Fibroblast of skin of right biceps (primary cell): ENCODE measurements around the gene SLC50A1.
"Not testable (repeated sequence)": the region's sequence is repeated elsewhere in the genome, so short reads cannot be mapped to it uniquely, and the experiment has no call there.

Experiments
- DNase-seq: peaks from one replicate; pipeline ENCODE4 v3.0.0-alpha.2; 2013

SLC50A1 gene

GRCh38 chr1:155117610-155118009 is 18.0 kb upstream of the SLC50A1 start:
- DNase-seq, result no peak

GRCh38 chr1:155118090-155118489 is 17.6 kb upstream of the SLC50A1 start:
- DNase-seq, result not testable (repeated sequence)

GRCh38 chr1:155120253-155120652 is 15.4 kb upstream of the SLC50A1 start:
- DNase-seq, result no peak

DNA sequence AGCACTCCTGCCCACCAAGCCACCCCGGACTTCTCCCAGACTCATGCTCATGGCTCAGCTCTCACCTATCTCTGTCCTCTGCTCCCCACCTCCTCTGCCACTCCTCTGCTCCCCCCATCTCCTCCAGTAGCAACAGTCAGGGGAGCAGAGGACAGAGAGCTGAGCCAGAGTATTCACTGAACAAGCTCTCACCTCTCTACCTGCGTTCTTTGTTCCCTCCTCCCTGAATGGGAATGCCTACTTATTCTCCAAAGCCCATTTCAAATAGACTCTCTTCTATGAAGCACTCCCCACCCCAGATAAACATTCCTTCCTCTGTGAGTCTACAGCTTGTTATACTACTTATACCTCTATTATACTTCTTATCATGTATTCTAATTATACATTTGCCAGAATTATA is 14.4 kb upstream of the SLC50A1 start:
- no peak for DNase-seq

GRCh38 chr1:155122308-155122707 is 13.3 kb upstream of the SLC50A1 start:
- DNase-seq, result no peak

- DNase-seq, result no peak
These were observed 11.9 kb upstream of the SLC50A1 start for GRCh38 chr1:155123801-155124200.

GRCh38 chr1:155124503-155125463 is 10.9 kb upstream of the SLC50A1 start:
- DNase-seq, result peak; percentile 38

- no peak for DNase-seq
These were observed 10.1 kb upstream of the SLC50A1 start for GRCh38 chr1:155125511-155125945.

- DNase-seq, result no peak
These were observed 9.6 kb upstream of the SLC50A1 start for GRCh38 chr1:155125946-155126555.

DNA sequence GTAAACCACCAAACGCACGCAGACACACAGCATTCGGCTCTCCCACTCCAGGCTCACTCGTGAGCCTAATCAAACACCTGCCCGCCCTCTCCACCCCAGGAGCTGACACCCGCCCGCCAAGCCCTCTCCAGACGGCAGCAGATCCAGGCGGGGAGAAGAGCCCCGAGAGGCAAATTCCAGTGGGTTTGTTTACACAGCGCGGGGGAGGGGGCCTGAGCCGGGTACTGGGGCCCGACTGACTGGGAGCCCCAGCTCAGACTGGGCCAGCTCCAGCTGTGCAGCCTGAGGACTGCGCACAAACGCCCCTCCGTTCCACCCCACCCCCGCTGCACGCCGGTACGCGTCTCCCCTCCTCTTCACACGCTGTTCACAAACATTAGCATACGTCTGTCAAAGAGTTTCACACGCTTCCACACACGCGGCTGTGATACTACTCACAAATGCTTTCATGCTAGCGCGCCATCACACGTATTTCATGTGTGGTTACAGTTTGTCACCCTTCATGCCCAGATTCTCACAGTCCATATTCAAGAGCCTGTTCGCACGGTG is 9.0 kb upstream of the SLC50A1 start:
- no peak for DNase-seq

- DNase-seq, result peak; percentile 24
These were observed 8.3 kb upstream of the SLC50A1 start, which contains the start of gene EFNA1 for GRCh38 chr1:155127105-155127966. TSS of gene EFNA1 (plus strand) at chr1:155127876. CDS start at chr1:155127978, 102 bp downstream.

DNA sequence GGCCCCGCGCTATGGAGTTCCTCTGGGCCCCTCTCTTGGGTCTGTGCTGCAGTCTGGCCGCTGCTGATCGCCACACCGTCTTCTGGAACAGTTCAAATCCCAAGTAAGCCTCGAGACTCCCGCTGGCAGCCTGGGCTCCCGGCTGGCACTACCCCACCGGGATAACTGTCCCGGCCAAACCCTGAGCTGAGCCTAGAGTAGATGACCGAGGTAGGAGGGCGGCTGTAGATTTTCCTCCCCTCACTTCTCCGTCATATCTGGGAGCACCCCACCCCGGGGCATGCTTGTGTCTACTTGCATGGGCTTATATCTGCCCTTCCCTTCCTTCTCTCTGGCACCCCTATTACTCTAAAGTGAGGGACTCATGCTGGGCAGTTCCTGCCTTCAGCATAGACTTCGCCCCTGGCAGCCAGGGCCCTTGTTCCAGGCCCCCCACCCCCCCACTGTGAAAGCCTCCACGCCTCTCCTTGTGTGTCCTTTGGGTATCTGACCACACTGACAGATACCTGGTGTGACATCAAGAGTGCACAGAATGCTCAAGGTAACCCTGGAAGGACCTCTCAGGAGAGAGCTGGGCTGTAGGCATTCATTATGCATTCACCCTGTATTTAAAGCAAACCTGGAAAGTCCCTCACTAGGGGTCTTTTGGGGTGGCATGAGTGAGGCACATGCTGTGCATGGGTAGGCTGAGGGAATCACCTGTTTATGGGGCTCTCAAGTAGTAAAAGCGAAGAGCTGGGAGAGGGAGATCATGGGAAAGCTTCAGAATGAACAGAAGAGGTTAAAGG is 7.5 kb upstream of the SLC50A1 start:
- DNase-seq, result no peak

- DNase-seq, result no peak
These were observed 6.7 kb upstream of the SLC50A1 start for GRCh38 chr1:155128755-155129473.

DNA sequence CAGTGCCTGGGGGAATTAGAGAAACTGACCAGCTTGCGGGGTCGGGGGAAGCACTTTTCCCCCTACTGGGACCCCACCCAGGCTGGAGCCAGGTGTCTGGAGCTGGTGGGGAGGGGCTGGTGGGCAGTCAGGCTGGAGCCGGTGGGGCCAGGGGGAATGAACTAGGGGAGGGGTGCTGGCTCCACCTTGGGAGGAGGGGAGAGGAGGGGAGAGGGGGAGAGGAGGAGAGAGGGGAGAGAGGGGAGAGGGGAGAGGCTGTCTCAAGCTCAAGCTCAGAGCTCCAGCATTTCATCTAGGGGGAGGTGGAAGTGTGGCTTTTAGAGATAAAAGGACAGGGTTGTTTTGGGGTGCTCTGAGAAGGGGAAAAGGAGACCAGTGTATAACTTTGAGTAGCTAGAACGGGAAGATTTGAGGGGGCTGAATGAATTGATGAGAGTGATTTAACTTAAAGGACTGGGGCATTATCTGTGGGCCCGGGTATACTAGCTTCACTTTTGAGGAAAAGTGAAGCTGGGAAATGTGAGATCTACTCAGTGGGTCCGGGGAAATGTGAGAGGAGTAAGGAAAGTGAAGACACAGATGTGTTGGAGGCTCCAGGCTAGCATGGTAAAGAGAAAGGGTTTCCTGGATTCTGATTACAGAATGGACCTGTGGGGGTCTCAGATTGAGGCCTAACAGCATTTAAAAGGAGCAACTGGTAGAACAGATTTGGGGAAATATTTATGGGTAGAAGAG is 5.2 kb upstream of the SLC50A1 start:
- DNase-seq, result no peak

GRCh38 chr1:155131285-155131684 is 4.4 kb upstream of the SLC50A1 start:
- no peak for DNase-seq

- no peak for DNase-seq
These were observed 3.8 kb upstream of the SLC50A1 start for GRCh38 chr1:155131856-155132255.

- no peak for DNase-seq
These were observed 1.8 kb upstream of the SLC50A1 start for GRCh38 chr1:155133799-155134281.

DNA sequence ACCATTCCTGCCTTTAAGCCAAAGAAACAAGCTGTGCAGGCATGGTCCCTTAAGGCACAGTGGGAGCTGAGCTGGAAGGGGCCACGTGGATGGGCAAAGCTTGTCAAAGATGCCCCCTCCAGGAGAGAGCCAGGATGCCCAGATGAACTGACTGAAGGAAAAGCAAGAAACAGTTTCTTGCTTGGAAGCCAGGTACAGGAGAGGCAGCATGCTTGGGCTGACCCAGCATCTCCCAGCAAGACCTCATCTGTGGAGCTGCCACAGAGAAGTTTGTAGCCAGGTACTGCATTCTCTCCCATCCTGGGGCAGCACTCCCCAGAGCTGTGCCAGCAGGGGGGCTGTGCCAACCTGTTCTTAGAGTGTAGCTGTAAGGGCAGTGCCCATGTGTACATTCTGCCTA is 1.3 kb upstream of the SLC50A1 start:
- DNase-seq, result no peak

GRCh38 chr1:155134880-155135414 is 705 bp upstream of the SLC50A1 start:
- DNase-seq, result peak; percentile 92

- DNase-seq, result no peak
These were observed 1.1 kb downstream of the SLC50A1 start for GRCh38 chr1:155136748-155137147.
